Mesenchymal stem cell (in vitro differentiated cells and primary cell): ENCODE results near the gene IGSF1.

ENCODE experiments used
- DNase-seq: peaks from one replicate; pipeline ENCODE4 v3.0.0-alpha.2; 2013
- H2AFZ ChIP-seq: one replicate; pipeline ENCODE4 v1.6.1; 2013; ENCODE audit warnings: low read depth, mild to moderate bottlenecking, control low read depth, inconsistent platforms, low read length, moderate library complexity
- H2AK5ac ChIP-seq: 2 replicates; pipeline ENCODE4 v1.6.1; 2013; ENCODE audit warnings: low read length, moderate library complexity, mild to moderate bottlenecking, inconsistent platforms; ENCODE audit not compliant: severe bottlenecking
- H2BK120ac ChIP-seq: one replicate; pipeline ENCODE4 v1.6.1; 2013; ENCODE audit warnings: low read depth, mild to moderate bottlenecking, inconsistent platforms, low read length, moderate library complexity
- H2BK12ac ChIP-seq, 2 experiments: one replicate each; pipeline ENCODE4 v1.6.1; 2013; ENCODE audit warnings: inconsistent platforms in 2 of 2, low read length in 2 of 2, mild to moderate bottlenecking in 2 of 2, moderate library complexity in 2 of 2, control low read depth in 1 of 2
- H2BK15ac ChIP-seq: one replicate; pipeline ENCODE4 v1.6.1; 2013; ENCODE audit warnings: mild to moderate bottlenecking, low read depth, inconsistent platforms; ENCODE audit not compliant: poor library complexity, severe bottlenecking
- H2BK5ac ChIP-seq: 2 replicates; pipeline ENCODE4 v1.6.1; 2013; ENCODE audit warnings: low read depth, mild to moderate bottlenecking, low read length, control low read depth, inconsistent platforms; ENCODE audit not compliant: poor library complexity, severe bottlenecking
- H3K14ac ChIP-seq, 2 experiments: one replicate each; pipeline ENCODE4 v1.6.1; 2013; ENCODE audit warnings: inconsistent platforms in 2 of 2, low read length in 2 of 2, control low read depth in 1 of 2, mild to moderate bottlenecking in 1 of 2, moderate library complexity in 1 of 2
- H3K18ac ChIP-seq, 2 experiments: one replicate each; pipeline ENCODE4 v1.6.1; 2013; ENCODE audit warnings: inconsistent platforms in 2 of 2, low read length in 2 of 2, control low read depth in 1 of 2, low read depth in 1 of 2, mild to moderate bottlenecking in 1 of 2
- H3K23ac ChIP-seq, 2 experiments: one replicate each; pipeline ENCODE4 v1.6.1; 2013; ENCODE audit warnings: inconsistent platforms in 2 of 2, low read length in 2 of 2, mild to moderate bottlenecking in 2 of 2, moderate library complexity in 2 of 2, control low read depth in 1 of 2
- H3K27ac ChIP-seq: 2 replicates; pipeline ENCODE4 v1.5.1; 2013; ENCODE audit warnings: mild to moderate bottlenecking, moderate library complexity, low read length, control low read depth, inconsistent platforms; ENCODE audit not compliant: poor library complexity, severe bottlenecking
- H3K27me3 ChIP-seq, 2 experiments: 2 replicates each; pipeline versions ENCODE4 v1.6.1 to v1.7.0; 2013; ENCODE audit warnings: low read length in 2 of 2, mild to moderate bottlenecking in 2 of 2, moderate library complexity in 2 of 2, control low read depth in 1 of 2, inconsistent platforms in 1 of 2; ENCODE audit not compliant: control insufficient read depth in 1 of 2, insufficient read depth in 1 of 2
- H3K36me3 ChIP-seq, 2 experiments: 2 replicates each; pipeline versions ENCODE4 v1.6.1 to v1.7.0; 2013; ENCODE audit warnings: low read length in 2 of 2, control low read depth in 1 of 2, inconsistent platforms in 1 of 2, low read depth in 1 of 2, mild to moderate bottlenecking in 1 of 2; ENCODE audit not compliant: insufficient read depth in 2 of 2, control insufficient read depth in 1 of 2
- H3K4ac ChIP-seq, 2 experiments: one replicate each; pipeline ENCODE4 v1.6.1; 2013; ENCODE audit warnings: inconsistent platforms in 2 of 2, low read length in 2 of 2, mild to moderate bottlenecking in 2 of 2, moderate library complexity in 2 of 2, control low read depth in 1 of 2, low read depth in 1 of 2
- H3K4me1 ChIP-seq: 2 replicates; pipeline ENCODE4 v1.6.1; 2013; ENCODE audit warnings: low read depth, low read length, control low read depth; ENCODE audit not compliant: control insufficient read depth, insufficient read depth
- H3K4me2 ChIP-seq: 2 replicates; pipeline ENCODE4 v1.6.1; 2013; ENCODE audit warnings: low read length, mild to moderate bottlenecking, inconsistent platforms; ENCODE audit not compliant: poor library complexity, severe bottlenecking
- H3K4me3 ChIP-seq, 2 experiments: 2 replicates each; pipeline versions ENCODE4 v1.5.1 to v1.7.0; 2013; ENCODE audit warnings: low read length in 2 of 2, mild to moderate bottlenecking in 2 of 2, control low read depth in 1 of 2, low read depth in 1 of 2; ENCODE audit not compliant: insufficient read depth in 1 of 2
- H3K79me1 ChIP-seq: replicated peaks from 2 replicates; pipeline ENCODE4 v1.6.1; 2013; ENCODE audit warnings: mild to moderate bottlenecking, control low read depth, low read length, inconsistent platforms; ENCODE audit not compliant: poor library complexity, severe bottlenecking
- H3K9ac ChIP-seq: 2 replicates; pipeline ENCODE4 v1.7.0; 2013; ENCODE audit warnings: mild to moderate bottlenecking, low read length, moderate library complexity
- H3K9me3 ChIP-seq: 2 replicates; pipeline ENCODE4 v1.7.0; 2013; ENCODE audit warnings: mild to moderate bottlenecking, low read length; ENCODE audit not compliant: control insufficient read depth
- H4K8ac ChIP-seq: one replicate; pipeline ENCODE4 v1.6.1; 2013; ENCODE audit warnings: inconsistent platforms, mild to moderate bottlenecking, low read length, moderate library complexity
- H4K91ac ChIP-seq: one replicate; pipeline ENCODE4 v1.6.1; 2013; ENCODE audit warnings: mild to moderate bottlenecking, low read length, inconsistent platforms
- WGBS: methylation state at CpG from one replicate; pipeline ENCODE4 v1.1.7; 2013; ENCODE audit warnings: mixed read lengths; 5-methylcytosine and 5-hydroxymethylcytosine counted together

The IGSF1 gene

DNA sequence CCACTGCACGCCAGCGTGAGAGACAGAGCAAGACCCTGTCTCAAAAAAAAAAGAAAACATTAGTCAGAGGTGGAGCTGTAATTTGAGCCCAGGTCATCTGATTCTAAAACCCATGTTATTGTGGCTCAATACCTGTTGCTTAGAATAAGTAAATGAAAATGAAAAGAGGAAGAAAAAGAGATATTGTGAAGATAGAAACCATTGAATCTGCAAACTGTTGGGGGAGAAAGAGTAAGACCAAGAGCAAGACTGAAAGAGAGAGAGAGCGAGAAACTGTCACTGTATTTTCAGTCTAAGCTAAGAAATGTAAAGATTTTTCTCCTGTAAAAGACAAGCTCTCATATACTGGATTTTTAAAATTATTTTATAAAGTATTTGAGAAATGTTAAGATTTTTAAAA lies 9.7 kb upstream of the IGSF1 start:
- no peak overlapping the region for H2BK5ac ChIP-seq
- no peaks in the 10 kb centered on the region for H3K9me3 ChIP-seq
- no peak overlapping the region for H2BK120ac ChIP-seq
- no peak overlapping the region for H3K23ac ChIP-seq
- no peaks in the 10 kb centered on the region for H3K4me1 ChIP-seq
- H2BK12ac ChIP-seq, result no peak overlapping the region
- H2AFZ ChIP-seq, result no peak overlapping the region
- H3K4ac ChIP-seq, result no peak overlapping the region
- H3K14ac ChIP-seq, result no peak overlapping the region
- H2BK15ac ChIP-seq, result no peak overlapping the region
- no peak overlapping the region for H3K27ac ChIP-seq
- no peak overlapping the region for H3K4me2 ChIP-seq
- H2AK5ac ChIP-seq, result no peak overlapping the region
- H3K18ac ChIP-seq, result no peak overlapping the region
- no peak overlapping the region for H3K4me3 ChIP-seq
- no peaks in the 10 kb centered on the region for H3K36me3 ChIP-seq
- no peak for DNase-seq
- peaks cover 0 to 12% of the 10 kb centered on the region in 2 experiments for H3K27me3 ChIP-seq
- no peak overlapping the region for H3K9ac ChIP-seq
- no peaks in the 10 kb centered on the region for H3K79me1 ChIP-seq
- H4K8ac ChIP-seq, result no peak overlapping the region
- H4K91ac ChIP-seq, result no peak overlapping the region
- WGBS, result 92% methylated on average over 2 of the region's 3 CpGs

DNA sequence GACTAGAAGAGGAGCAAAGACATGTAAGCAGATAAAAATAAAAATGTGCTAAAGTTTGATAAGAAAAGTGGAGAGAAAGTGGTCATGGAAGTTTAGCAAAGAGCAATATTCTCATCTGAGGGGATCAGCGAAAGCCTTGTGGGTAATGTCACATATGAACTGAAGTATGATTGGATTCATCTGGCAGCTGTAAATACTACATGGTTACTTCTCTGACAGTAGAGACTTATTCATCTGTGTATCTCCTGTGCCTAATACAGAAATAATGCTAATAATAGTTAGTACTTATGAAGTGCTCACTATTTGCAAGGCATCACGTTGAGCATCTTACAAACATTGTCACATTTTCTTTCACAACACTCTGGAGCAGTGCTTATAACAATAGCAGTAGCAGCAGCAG lies 8.9 kb upstream of the IGSF1 start:
- Histone ChIP-seq H3K9ac (no peak overlapping the region), H3K4ac (no peak overlapping the region), H3K23ac (no peak overlapping the region), H3K18ac (no peak overlapping the region), H3K9me3 (no peaks in the 10 kb centered on the region), H2BK15ac (no peak overlapping the region), H3K79me1 (no peaks in the 10 kb centered on the region), H4K91ac (no peak overlapping the region), H3K27me3 (peaks cover 0 to 12% of the 10 kb centered on the region in 2 experiments), H3K4me1 (no peaks in the 10 kb centered on the region), H2AFZ (no peak overlapping the region), H3K4me2 (no peak overlapping the region), H3K14ac (no peak overlapping the region), H4K8ac (no peak overlapping the region), H3K4me3 (no peak overlapping the region), H2BK12ac (no peak overlapping the region), H2BK120ac (no peak overlapping the region), H3K36me3 (no peaks in the 10 kb centered on the region), H2AK5ac (no peak overlapping the region), H2BK5ac (no peak overlapping the region), H3K27ac (no peak overlapping the region)
- no peak for DNase-seq
- 89% methylated on average over 2 of the region's 2 CpGs for WGBS

DNA sequence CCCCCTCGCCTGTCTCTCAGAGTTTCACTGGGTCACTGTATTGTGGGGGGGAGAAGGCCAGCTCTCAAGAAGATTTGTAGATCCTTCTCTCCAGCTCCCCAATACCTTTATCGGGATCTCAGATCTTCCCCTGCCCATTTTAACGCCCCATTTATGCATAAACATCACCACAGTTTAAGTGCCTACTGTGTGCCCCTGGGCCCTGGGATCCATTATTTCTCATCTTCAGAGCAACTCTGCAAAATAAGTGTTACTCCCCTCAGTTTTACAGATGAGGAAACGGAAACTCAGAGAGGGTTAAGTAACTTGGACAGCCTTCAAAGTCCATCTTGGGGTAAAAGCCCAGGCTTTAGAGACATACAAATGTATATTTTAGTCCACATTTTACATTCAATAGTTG lies 421 bp upstream of the IGSF1 start:
- Histone ChIP-seq H3K27me3 (peaks cover 0 to 39% of the 10 kb centered on the region in 2 experiments), H3K9ac (no peak overlapping the region), H4K91ac (no peak overlapping the region), H3K23ac (no peak overlapping the region), H3K36me3 (no peaks in the 10 kb centered on the region), H3K18ac (no peak overlapping the region), H3K14ac (no peak overlapping the region), H2BK15ac (no peak overlapping the region), H3K27ac (no peak overlapping the region), H4K8ac (no peak overlapping the region), H2AFZ (no peak overlapping the region), H3K9me3 (no peaks in the 10 kb centered on the region), H2BK12ac (no peak overlapping the region), H3K79me1 (no peaks in the 10 kb centered on the region), H2AK5ac (no peak overlapping the region), H3K4ac (no peak overlapping the region), H3K4me1 (peaks cover 3% of the 10 kb centered on the region), H3K4me2 (peak overlapping the region; percentile 75), H2BK5ac (no peak overlapping the region), H3K4me3 (no peak overlapping the region), H2BK120ac (no peak overlapping the region)
- no peak for DNase-seq
- 15% methylated on average over 3 of the region's 4 CpGs for WGBS

DNA sequence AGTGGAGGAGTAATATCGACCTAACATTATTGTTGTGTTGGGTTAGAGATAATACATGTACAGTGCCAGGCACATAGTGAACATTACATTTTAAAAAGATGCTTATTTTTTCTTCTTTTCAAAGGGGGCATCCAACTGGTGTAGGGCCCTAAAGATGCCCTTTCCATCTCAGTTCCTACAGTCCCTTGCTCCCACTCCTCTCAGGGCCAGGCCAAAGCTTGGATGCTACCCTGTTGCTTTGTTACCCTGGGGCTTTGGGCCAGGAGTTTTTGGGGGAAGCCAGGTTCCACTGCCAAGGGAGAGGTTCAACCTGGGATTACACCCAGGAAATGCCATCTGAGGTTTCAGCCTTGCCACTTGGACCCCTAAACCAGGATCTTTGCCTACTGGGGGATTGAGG lies 918 bp downstream of the IGSF1 start:
- Histone ChIP-seq H3K4me2 (peak overlapping the region; percentile 75), H2BK5ac (no peak overlapping the region), H3K23ac (no peak overlapping the region), H4K91ac (no peak overlapping the region), H3K14ac (no peak overlapping the region), H3K79me1 (no peaks in the 10 kb centered on the region), H2AFZ (no peak overlapping the region), H3K4ac (no peak overlapping the region), H3K18ac (no peak overlapping the region), H3K27ac (no peak overlapping the region), H2BK12ac (no peak overlapping the region), H3K9ac (no peak overlapping the region), H3K27me3 (peaks cover 0 to 43% of the 10 kb centered on the region in 2 experiments), H3K9me3 (no peaks in the 10 kb centered on the region), H2BK120ac (no peak overlapping the region), H2BK15ac (no peak overlapping the region), H3K4me3 (no peak overlapping the region), H3K4me1 (peaks cover 3% of the 10 kb centered on the region), H3K36me3 (no peaks in the 10 kb centered on the region), H4K8ac (peak overlapping the region; percentile 37), H2AK5ac (no peak overlapping the region)
- no peak for DNase-seq
- WGBS, result no CpG with 5 or more reads among the region's 1 CpG
